ENCODE measurements around the gene CPNE2.

DNA sequence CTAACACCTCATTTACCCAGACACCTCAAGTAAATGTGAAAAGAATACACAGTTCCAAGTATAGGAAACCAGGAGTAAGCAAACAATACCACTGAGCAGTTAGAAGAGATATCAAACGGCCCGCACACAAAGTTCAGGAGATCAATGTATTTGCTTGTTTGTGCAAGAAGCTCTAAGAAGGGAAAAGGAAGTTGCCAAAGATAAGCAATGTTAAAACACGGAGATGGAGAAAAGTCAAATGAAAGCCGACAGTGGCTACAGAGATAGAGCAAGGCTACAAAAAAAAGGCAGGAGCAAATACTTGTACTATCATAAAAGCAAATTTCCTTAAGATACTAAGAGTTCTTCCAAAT, 63.9 kb downstream of the CPNE2 start:
- no peak for TF ChIP-seq GATAD2B (conservative IDR thresholded peaks at IDR 0.05; ENCODE audit: low read depth)
- TF ChIP-seq, protein P1, sequence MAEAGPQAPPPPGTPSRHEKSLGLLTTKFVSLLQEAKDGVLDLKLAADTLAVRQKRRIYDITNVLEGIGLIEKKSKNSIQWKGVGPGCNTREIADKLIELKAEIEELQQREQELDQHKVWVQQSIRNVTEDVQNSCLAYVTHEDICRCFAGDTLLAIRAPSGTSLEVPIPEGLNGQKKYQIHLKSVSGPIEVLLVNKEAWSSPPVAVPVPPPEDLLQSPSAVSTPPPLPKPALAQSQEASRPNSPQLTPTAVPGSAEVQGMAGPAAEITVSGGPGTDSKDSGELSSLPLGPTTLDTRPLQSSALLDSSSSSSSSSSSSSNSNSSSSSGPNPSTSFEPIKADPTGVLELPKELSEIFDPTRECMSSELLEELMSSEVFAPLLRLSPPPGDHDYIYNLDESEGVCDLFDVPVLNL (IDR thresholded peaks at IDR 0.05; ENCODE audit: low read depth, low read length) = no peak
- TF ChIP-seq, protein P2, sequence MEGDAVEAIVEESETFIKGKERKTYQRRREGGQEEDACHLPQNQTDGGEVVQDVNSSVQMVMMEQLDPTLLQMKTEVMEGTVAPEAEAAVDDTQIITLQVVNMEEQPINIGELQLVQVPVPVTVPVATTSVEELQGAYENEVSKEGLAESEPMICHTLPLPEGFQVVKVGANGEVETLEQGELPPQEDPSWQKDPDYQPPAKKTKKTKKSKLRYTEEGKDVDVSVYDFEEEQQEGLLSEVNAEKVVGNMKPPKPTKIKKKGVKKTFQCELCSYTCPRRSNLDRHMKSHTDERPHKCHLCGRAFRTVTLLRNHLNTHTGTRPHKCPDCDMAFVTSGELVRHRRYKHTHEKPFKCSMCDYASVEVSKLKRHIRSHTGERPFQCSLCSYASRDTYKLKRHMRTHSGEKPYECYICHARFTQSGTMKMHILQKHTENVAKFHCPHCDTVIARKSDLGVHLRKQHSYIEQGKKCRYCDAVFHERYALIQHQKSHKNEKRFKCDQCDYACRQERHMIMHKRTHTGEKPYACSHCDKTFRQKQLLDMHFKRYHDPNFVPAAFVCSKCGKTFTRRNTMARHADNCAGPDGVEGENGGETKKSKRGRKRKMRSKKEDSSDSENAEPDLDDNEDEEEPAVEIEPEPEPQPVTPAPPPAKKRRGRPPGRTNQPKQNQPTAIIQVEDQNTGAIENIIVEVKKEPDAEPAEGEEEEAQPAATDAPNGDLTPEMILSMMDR (IDR thresholded peaks at IDR 0.05 in 2 of 3, conservative IDR thresholded peaks at IDR 0.05 in 1 of 3; ENCODE audit: control insufficient read depth in 2 of 3, extremely low read depth in 1 of 3, insufficient read depth in 1 of 3, low read depth in 3 of 3, low read length in 3 of 3) = no peak
- no peak for TF ChIP-seq EP300 (IDR thresholded peaks at IDR 0.05; ENCODE audit: borderline replicate concordance in 1 of 2, control insufficient read depth in 1 of 2, low read depth in 2 of 2, low read length in 2 of 2)
- TF ChIP-seq, protein P3, sequence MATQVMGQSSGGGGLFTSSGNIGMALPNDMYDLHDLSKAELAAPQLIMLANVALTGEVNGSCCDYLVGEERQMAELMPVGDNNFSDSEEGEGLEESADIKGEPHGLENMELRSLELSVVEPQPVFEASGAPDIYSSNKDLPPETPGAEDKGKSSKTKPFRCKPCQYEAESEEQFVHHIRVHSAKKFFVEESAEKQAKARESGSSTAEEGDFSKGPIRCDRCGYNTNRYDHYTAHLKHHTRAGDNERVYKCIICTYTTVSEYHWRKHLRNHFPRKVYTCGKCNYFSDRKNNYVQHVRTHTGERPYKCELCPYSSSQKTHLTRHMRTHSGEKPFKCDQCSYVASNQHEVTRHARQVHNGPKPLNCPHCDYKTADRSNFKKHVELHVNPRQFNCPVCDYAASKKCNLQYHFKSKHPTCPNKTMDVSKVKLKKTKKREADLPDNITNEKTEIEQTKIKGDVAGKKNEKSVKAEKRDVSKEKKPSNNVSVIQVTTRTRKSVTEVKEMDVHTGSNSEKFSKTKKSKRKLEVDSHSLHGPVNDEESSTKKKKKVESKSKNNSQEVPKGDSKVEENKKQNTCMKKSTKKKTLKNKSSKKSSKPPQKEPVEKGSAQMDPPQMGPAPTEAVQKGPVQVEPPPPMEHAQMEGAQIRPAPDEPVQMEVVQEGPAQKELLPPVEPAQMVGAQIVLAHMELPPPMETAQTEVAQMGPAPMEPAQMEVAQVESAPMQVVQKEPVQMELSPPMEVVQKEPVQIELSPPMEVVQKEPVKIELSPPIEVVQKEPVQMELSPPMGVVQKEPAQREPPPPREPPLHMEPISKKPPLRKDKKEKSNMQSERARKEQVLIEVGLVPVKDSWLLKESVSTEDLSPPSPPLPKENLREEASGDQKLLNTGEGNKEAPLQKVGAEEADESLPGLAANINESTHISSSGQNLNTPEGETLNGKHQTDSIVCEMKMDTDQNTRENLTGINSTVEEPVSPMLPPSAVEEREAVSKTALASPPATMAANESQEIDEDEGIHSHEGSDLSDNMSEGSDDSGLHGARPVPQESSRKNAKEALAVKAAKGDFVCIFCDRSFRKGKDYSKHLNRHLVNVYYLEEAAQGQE (IDR thresholded peaks at IDR 0.05; ENCODE audit: low read depth, low read length) = no peak
- no peak for TF ChIP-seq SRF (IDR thresholded peaks at IDR 0.05; ENCODE audit: low read depth in 2 of 2, low read length in 2 of 2)
- no peak for TF ChIP-seq EGR1 (IDR thresholded peaks at IDR 0.05; ENCODE audit: borderline replicate concordance in 1 of 2, low read depth in 2 of 2, low read length in 2 of 2)
- TF ChIP-seq, protein P4, sequence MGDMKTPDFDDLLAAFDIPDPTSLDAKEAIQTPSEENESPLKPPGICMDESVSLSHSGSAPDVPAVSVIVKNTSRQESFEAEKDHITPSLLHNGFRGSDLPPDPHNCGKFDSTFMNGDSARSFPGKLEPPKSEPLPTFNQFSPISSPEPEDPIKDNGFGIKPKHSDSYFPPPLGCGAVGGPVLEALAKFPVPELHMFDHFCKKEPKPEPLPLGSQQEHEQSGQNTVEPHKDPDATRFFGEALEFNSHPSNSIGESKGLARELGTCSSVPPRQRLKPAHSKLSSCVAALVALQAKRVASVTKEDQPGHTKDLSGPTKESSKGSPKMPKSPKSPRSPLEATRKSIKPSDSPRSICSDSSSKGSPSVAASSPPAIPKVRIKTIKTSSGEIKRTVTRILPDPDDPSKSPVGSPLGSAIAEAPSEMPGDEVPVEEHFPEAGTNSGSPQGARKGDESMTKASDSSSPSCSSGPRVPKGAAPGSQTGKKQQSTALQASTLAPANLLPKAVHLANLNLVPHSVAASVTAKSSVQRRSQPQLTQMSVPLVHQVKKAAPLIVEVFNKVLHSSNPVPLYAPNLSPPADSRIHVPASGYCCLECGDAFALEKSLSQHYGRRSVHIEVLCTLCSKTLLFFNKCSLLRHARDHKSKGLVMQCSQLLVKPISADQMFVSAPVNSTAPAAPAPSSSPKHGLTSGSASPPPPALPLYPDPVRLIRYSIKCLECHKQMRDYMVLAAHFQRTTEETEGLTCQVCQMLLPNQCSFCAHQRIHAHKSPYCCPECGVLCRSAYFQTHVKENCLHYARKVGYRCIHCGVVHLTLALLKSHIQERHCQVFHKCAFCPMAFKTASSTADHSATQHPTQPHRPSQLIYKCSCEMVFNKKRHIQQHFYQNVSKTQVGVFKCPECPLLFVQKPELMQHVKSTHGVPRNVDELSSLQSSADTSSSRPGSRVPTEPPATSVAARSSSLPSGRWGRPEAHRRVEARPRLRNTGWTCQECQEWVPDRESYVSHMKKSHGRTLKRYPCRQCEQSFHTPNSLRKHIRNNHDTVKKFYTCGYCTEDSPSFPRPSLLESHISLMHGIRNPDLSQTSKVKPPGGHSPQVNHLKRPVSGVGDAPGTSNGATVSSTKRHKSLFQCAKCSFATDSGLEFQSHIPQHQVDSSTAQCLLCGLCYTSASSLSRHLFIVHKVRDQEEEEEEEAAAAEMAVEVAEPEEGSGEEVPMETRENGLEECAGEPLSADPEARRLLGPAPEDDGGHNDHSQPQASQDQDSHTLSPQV (IDR thresholded peaks at IDR 0.05) = no peak
- TF ChIP-seq, protein P5, sequence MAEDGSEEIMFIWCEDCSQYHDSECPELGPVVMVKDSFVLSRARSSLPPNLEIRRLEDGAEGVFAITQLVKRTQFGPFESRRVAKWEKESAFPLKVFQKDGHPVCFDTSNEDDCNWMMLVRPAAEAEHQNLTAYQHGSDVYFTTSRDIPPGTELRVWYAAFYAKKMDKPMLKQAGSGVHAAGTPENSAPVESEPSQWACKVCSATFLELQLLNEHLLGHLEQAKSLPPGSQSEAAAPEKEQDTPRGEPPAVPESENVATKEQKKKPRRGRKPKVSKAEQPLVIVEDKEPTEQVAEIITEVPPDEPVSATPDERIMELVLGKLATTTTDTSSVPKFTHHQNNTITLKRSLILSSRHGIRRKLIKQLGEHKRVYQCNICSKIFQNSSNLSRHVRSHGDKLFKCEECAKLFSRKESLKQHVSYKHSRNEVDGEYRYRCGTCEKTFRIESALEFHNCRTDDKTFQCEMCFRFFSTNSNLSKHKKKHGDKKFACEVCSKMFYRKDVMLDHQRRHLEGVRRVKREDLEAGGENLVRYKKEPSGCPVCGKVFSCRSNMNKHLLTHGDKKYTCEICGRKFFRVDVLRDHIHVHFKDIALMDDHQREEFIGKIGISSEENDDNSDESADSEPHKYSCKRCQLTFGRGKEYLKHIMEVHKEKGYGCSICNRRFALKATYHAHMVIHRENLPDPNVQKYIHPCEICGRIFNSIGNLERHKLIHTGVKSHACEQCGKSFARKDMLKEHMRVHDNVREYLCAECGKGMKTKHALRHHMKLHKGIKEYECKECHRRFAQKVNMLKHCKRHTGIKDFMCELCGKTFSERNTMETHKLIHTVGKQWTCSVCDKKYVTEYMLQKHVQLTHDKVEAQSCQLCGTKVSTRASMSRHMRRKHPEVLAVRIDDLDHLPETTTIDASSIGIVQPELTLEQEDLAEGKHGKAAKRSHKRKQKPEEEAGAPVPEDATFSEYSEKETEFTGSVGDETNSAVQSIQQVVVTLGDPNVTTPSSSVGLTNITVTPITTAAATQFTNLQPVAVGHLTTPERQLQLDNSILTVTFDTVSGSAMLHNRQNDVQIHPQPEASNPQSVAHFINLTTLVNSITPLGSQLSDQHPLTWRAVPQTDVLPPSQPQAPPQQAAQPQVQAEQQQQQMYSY (CRISPR knock-in tag; IDR thresholded peaks at IDR 0.05) = no peak
- no peak for TF ChIP-seq POLR2AphosphoS2 (IDR thresholded peaks at IDR 0.05; ENCODE audit: low read depth, low read length)
- TF ChIP-seq TCF7 (IDR thresholded peaks at IDR 0.05; ENCODE audit: borderline replicate concordance) = no peak
- TF ChIP-seq, protein P6, sequence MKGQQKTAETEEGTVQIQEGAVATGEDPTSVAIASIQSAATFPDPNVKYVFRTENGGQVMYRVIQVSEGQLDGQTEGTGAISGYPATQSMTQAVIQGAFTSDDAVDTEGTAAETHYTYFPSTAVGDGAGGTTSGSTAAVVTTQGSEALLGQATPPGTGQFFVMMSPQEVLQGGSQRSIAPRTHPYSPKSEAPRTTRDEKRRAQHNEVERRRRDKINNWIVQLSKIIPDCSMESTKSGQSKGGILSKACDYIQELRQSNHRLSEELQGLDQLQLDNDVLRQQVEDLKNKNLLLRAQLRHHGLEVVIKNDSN (IDR thresholded peaks at IDR 0.05; ENCODE audit: borderline replicate concordance, extremely low read length, insufficient read depth, low read depth, low read length) = no peak
